ENCODE results near the gene CELA3A. TPM values are rescaled to one million over a fixed set of nuclear protein-coding genes. Genes with fewer than 3 reads are reported as not detected.
"Not testable (repeated sequence)": the region's sequence is repeated elsewhere in the genome, so short reads cannot be mapped to it uniquely, and the experiment has no call there.

Gene CELA3A
- total RNA-seq, 1 experiment from 2014 or later: not detected

DNA sequence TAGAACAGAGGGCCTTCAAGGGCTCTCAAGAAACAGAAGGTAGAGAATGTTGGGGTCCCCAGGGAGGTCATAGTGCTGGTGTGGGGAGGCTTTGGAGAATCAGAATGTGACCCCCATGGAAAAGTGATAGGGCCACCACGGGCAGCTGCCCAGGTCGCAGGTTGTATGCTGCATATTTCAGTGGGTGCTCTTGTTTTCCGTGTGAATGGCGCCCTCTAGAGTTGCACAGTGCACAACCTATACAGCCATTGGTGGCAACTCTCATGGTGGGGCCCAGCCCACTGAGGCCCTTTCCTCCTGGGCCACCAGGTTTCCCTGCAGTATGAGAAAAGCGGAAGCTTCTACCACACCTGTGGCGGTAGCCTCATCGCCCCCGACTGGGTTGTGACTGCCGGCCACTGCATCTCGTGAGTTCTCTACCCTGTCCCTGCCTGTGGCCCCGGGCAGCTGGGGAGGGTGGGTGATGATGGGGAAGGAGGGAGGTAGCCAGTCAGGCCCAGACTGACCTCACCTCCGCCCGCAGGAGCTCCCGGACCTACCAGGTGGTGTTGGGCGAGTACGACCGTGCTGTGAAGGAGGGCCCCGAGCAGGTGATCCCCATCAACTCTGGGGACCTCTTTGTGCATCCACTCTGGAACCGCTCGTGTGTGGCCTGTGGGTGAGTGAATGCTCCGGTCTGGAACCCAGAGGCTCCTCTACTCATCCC lies 20.8 kb upstream of the CELA3A start:
- DNase-seq (ENCODE audit: low read depth): not testable (repeated sequence)

DNA sequence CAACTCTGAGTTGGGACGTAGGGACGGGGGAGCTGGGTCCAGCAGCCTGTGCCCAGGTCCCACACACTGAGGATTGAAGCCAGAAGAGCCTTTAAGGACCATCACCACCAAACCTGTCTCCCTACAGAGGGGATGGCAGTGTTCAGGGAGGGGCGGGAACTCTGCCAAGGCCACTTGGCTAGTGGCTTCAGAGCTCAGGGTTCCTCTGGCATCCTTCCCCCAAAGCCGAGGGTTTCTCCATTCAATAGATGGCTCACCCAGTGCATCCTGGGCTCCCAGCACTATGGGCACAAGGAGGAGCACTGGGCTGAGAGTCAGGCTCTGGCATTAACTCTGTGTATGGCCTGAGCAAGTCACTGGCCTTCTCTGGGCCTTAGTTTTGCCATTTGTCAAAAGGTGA lies 20.2 kb upstream of the CELA3A start:
- not testable (repeated sequence) for DNase-seq (ENCODE audit: low read depth)

DNA sequence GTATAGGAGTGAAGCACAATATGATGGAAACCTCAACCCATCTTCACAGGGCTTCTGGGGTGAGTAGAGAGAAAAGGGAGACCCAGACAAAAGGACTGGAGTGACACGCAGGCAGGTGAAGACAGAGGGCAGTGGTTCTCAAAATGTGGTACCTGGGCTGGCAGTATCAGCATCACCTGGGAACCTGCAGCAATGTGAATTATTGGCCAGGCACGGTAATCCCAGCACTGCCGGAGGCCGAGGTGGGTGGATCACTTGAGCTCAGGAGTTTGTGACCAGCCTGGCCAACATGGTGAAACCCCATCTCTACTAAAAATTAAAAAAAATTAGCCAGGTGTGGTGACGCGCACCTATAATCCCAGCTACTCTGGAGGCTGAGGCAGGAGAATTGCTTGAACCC lies 19.3 kb upstream of the CELA3A start:
- DNase-seq (ENCODE audit: low read depth): not testable (repeated sequence)

DNA sequence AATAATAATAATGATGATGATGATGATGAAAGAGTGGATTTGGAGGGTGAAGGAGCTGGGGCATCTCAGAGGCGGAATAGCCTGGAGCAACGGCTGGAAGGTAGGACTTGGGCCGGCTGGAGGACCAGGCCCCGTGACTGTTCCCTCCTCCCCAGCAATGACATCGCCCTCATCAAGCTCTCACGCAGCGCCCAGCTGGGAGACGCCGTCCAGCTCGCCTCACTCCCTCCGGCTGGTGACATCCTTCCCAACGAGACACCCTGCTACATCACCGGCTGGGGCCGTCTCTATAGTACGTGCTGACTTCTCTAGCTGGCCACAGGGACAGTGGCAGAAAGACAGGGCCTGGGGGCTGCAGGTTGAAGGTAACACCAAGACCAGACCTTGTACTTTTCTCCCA lies 17.9 kb upstream of the CELA3A start:
- not testable (repeated sequence) for DNase-seq (ENCODE audit: low read depth)

DNA sequence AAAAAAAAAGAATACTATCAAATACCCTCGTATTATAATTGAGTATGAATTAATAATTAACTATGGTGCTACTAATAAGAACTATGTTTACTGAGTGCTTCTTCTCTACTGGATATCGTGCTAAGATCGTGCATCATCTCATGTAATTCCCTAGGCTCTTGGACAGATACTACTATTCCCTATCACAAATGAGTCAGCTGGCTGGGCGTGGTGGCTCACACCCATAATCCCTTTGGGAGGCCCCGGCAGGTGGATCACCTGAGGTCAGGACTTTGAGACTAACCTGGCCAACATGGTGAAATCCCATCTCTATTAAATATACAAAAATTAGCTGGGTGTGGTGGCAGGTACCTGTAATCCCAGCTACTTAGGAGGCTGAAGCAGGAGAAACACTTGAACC lies 15.6 kb upstream of the CELA3A start:
- DNase-seq (ENCODE audit: low read depth): not testable (repeated sequence)

DNA sequence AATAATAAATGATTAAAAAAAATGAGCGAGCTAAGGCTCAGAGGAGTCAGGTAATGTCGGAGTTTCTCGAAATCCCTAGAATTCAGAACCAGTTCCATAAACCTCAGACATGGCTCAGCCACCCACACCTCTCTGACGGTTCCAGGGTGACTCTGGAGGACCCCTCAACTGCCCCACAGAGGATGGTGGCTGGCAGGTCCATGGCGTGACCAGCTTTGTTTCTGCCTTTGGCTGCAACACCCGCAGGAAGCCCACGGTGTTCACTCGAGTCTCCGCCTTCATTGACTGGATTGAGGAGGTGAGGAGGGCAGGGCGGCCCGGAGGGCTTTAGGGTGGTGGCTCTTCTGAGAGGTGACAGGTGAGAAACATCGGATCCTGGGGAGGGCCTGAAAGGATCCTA lies 15.1 kb upstream of the CELA3A start:
- not testable (repeated sequence) for DNase-seq (ENCODE audit: low read depth)

DNA sequence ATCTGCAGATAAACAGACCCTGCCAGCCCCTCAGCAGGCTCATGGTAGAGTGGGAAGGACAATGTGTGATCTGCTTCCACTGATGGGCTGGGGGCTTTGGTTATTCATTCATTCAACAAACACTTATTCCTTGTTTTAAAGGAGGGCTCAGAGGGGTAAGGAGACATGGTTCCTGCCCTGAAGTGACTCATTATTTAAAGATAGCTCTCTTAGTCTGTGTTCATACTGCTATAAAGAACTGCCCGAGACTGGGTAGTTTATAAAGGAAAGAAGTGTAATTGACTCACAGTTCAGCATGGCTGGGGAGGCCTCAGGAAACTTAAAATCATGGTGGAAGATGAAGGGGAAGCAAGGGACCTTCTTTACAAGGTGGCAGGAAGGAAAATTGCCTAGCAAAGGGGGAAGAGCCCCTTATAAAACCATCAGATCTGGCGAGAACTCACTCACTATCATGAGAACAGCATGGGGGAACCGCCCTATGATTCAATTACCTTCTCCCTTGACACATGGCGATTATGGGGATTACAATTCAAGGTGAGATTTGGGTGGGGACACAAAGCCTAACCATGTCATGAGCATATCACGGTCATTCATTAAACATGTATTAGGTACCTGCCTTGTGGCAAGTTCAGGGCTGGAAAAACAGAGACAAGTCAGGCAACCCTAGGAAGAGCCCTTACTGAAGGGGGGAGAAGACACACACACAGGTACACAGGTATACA lies 11.6 kb upstream of the CELA3A start:
- DNase-seq (ENCODE audit: low read depth): not testable (repeated sequence)

DNA sequence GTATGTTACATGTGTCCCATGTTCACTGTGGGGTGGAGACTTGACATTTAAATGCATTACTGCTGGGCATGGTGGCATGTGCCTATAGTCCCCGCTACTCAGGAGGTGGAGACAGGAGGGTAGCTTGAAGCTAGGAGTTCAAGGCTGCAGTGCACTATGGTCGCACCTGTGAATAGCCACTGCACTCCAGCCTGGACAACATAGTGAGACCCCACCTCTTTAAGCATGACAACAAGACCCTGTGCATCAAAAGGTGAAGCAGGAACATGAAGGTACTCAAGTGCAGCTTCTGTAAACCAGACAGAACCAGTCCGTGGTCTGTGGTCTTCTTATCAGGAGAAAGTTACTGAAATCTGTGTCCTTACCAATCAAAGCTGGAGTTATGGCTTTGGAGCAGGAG lies 9.3 kb upstream of the CELA3A start:
- not testable (repeated sequence) for DNase-seq (ENCODE audit: low read depth)

DNA sequence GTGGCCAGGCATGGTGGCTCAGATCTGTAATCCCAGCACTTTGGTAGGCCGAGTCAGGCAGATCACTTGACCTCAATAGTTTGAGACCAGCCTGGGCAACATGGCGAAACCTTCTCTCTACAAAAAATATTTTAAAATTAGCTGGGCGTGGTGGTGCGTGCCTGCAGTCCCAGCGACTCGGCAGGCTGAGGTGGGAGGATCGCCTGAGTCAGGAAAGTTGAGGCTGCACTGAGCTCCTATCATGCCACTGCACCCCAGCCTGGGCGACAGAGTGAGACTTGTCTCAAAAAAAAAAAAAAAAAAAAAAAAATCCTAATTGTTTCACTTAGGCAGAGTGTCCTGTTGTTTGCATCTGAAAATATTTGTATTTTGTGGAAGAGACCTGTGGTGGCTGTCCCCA lies 6.7 kb upstream of the CELA3A start:
- DNase-seq (ENCODE audit: low read depth): not testable (repeated sequence)

DNA sequence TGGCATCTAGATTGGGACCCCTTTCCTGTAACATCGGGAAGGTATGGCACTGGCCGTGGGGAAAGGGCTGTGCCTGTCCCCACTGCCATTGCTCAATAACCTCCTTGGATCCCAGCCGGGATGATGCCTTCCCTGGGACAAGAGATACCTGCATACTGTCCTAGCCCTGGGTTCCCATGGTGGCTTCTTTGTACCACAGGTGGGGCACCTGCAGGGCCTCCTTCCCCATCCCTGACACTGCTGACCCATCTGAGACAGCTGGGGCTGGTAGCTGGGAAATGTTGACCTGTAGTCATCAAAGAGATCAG lies 4.8 kb upstream of the CELA3A start:
- DNase-seq (ENCODE audit: low read depth): not testable (repeated sequence)

DNA sequence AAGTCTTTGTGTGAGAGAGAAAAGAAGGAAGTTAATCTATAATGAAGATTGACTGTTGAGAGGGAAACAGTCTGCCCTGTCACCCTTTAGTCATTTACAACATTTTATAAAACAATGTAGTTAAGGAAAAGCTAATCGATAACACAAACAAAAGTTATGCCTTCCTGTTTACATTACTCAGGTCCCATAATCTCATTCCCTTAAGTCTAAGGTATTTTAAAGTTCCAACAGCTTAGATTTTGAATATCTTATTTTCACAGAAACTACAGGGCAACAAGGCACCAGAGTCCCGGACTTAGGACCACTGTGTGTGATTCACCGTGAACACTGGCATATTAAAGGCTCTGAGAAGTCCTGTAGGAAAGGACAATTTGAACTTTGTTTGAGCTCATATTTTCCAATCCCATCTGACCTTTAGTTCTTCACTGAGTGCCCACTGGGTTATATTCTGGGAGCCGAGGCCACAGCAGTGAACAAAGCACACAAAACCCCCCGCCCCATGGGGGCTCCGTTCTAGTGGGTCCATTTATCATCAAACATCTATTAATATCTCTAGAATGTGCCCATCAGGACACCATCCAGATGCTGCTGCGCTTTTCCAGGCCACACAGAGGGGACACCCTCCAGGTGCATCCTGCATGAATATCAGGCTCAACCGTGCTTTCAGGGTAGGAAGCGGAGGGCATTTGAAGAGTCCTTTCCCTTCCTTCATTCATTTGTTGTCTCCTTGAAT lies 3.4 kb upstream of the CELA3A start:
- DNase-seq (ENCODE audit: low read depth): not testable (repeated sequence)

DNA sequence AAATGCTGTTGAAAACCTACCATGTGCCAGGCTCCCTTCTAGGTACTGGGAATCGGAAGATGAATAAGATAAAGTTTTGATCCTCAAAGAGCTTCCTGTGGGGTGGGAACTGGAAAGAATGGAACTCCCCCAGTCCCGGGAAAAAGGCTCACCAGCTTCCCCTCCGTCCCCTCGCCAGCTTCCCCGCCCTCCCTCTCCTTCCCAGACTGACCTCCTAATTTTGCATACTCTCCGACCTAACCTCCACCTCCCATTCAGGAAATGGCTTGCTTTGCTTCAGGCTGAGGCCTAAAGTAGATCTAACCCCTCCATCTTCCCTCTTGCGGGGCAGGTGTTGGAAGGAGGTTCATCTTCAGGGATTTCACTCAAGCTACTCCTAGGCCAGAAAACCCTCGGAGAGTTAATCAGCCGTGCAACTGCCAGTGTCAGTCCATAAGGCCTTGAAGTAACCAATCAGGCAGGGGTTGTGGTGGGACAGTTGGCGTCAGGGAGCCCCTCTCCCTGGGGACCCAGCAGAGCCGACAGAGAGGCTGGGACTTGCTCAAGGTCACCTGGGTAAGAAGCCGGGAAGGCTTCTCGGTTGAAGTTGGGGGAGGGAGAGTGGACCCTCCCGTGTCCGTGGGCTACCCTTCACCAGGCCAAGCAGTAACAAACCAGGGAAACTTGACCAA lies 2.7 kb upstream of the CELA3A start:
- not testable (repeated sequence) for DNase-seq (ENCODE audit: low read depth)

DNA sequence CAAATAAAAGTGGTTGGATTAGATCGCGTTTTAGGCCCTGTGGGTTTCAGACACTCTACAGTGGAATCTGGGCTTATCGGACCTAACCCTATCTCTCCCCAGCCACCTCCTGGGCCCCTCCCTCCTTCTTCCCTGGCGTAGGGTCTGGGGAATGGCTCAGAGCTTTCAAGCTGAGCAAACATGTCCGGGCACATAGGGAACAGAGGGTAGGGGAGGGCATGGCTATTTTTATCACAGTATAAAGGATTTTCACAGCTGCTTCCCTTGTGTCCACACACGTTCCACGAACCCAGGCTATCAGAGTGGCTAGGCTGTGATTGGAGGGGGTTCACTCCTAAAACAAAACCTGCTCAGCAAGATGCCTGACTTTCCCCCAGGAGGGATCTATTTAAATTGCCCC lies 1.8 kb upstream of the CELA3A start:
- DNase-seq (ENCODE audit: low read depth): peak; percentile 41

DNA sequence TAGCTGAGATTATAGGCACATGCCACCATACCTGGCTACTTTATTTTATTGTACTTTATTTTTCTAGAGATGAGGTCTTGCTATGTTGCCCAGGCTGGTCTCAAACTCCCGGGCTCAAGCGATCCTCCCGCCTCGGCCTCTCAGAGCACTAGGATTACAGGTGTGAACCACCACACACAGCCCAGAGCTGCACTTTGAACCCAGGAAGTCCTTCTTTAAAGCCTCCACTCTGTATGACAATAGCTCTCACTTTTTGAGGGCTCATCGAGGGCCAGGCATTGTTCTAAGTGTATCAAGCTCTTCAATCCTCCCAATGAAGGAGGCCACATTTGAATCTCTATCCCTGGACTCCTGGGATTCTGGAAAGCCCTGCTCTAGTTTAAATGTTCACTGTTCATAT lies 1.0 kb downstream of the CELA3A start:
- not testable (repeated sequence) for DNase-seq (ENCODE audit: low read depth)

DNA sequence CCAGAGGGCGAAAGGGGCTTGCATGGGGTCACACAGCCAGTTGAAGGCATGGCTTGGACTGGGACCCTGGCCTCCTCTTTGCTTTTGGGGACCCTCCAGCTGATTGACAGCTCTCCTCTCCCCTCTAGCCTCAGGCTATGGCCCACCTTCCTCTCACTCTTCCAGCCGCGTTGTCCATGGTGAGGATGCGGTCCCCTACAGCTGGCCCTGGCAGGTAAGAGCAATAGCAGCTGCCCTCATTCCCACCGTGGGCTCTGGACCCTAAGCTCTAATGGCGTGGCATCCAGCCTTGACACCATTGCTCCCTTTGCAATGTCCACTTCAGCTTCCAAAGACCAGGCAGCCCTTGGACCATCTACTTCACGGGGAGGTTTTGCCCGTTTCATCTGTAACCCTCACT lies 1.4 kb downstream of the CELA3A start:
- DNase-seq (ENCODE audit: low read depth): not testable (repeated sequence)

DNA sequence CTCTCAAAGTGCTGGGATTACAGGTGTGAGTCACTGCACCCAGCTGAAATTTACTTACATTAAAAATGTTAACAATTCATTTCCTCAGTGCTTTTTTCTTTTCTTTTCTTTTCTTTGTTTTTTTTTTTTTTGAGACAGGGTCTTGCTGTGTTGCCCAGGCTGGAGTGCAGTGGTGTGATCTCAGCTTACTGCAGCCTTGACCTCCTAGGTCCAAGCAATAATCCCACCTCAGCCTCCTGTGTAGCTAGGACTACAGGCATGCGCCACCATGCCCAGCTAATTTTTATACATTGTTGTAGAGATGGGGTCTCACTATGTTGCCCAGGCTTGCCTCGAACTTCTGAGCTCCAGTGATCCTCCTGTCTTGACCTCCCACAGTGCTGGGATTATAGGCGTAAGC lies 2.5 kb downstream of the CELA3A start:
- DNase-seq (ENCODE audit: low read depth): not testable (repeated sequence)

DNA sequence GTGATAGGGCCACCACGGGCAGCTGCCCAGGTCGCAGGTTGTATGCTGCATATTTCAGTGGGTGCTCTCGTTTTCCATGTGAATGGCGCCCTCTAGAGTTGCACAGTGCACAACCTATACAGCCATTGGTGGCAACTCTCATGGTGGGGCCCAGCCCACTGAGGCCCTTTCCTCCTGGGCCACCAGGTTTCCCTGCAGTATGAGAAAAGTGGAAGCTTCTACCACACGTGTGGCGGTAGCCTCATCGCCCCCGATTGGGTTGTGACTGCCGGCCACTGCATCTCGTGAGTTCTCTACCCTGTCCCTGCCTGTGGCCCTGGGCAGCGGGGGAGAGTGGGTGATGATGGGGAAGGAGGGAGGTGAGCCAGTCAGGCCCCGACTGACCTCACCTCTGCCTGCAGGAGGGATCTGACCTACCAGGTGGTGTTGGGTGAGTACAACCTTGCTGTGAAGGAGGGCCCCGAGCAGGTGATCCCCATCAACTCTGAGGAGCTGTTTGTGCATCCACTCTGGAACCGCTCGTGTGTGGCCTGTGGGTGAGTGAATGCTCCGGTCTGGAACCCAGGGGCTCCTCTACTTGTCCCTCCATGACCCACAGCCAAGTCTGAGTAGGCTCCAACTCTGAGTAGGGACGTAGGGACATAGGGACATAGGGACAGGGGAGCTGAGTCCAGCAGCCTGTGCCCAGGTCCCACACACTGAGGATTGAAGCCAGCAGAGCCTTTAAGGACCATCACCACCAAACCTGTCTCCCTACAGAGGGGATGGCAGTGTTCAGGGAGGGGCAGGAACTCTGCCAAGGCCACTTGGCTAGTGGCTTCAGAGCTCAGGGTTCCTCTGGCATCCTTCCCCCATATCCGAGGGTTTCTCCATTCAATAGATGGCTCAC lies 4.0 kb downstream of the CELA3A start:
- peak; percentile 26 for DNase-seq (ENCODE audit: low read depth)

DNA sequence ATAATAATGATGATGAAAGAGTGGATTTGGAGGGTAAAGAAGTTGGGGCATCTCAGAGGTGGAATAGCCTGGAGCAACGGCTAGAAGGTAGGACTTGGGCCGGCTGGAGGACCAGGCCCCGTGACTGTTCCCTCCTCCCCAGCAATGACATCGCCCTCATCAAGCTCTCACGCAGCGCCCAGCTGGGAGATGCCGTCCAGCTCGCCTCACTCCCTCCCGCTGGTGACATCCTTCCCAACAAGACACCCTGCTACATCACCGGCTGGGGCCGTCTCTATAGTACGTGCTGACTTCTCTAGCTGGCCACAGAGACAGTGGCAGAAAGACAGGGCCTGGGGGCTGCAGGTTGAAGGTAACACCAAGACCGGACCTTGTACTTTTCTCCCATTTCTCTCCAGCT lies 5.3 kb downstream of the CELA3A start:
- not testable (repeated sequence) for DNase-seq (ENCODE audit: low read depth)

DNA sequence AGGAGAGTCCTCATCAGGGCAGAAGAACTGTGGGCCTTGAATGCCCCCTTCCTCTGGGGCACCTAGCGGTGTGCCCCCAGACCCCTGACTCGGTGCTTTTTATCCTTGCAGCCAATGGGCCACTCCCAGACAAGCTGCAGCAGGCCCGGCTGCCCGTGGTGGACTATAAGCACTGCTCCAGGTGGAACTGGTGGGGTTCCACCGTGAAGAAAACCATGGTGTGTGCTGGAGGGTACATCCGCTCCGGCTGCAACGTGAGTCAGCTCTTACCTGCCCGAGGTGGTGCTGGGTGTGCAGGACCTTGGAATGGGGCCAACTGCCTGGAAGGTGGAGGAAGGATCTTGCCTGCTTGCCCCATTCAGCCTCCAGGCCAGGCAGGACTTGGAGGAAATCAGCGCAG lies 5.8 kb downstream of the CELA3A start:
- not testable (repeated sequence) for DNase-seq (ENCODE audit: low read depth)

DNA sequence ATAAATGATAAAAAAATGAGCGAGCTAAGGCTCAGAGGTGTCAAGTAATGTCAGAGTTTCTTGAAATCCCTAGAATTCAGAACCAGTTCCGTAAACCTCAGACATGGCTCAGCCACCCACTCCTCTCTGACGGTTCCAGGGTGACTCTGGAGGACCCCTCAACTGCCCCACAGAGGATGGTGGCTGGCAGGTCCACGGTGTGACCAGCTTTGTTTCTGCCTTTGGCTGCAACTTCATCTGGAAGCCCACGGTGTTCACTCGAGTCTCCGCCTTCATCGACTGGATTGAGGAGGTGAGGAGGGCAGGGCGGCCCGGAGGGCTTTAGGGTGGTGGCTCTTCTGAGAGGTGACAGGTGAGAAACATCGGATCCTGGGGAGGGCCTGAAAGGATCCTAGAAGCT lies 8.1 kb downstream of the CELA3A start:
- not testable (repeated sequence) for DNase-seq (ENCODE audit: low read depth)

DNA sequence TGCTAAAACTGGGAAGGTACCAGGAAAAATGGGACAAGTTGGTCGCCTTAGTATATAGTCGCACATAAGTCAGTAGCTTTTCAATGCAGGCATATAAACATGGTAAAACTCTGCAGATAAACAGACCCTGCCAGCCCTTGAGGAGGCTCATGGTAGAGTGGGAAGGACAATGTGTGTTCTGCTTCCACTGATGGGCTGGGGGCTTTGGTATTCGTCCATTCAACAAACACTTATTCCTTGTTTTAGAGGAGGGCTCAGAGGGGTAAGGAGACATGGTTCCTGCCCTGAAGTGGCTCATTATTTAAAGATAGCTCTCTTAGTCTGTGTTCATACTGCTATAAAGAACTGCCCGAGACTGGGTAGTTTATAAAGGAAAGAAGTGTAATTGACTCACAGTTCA lies 11.3 kb downstream of the CELA3A start:
- not testable (repeated sequence) for DNase-seq (ENCODE audit: low read depth)
